PFSK-1 (cell line): ENCODE data around the gene DHDDS.

Experiments used
- FOXP2 ChIP-seq: optimal IDR thresholded peaks from 2 replicates; pipeline ENCODE3; 2011; ENCODE audit warnings: borderline replicate concordance, control low read depth, inconsistent platforms; ENCODE audit not compliant: insufficient read depth; ENCODE audit errors: extremely low read length, extremely low read depth
- POLR2AphosphoS5 ChIP-seq: IDR thresholded peaks from 2 replicates; pipeline ENCODE4 v1.6.1; 2012; ENCODE audit warnings: low read depth, mild to moderate bottlenecking, control low read depth, low read length, moderate library complexity
- REST ChIP-seq, 2 experiments: IDR thresholded peaks; 2 replicates each; pipeline versions ENCODE4 v1.6.1 to v1.8.0; 2011 to 2012; ENCODE audit warnings: low read depth in 2 of 2, low read length in 2 of 2, control low read depth in 1 of 2, inconsistent platforms in 1 of 2, mild to moderate bottlenecking in 1 of 2, moderate library complexity in 1 of 2; ENCODE audit not compliant: insufficient read depth in 1 of 2
- SIN3A ChIP-seq: IDR thresholded peaks from 2 replicates; pipeline ENCODE4 v1.6.1; 2012; ENCODE audit warnings: mild to moderate bottlenecking, low read length, moderate library complexity, borderline replicate concordance; ENCODE audit not compliant: insufficient read depth
- TAF1 ChIP-seq: IDR thresholded peaks from 2 replicates; pipeline ENCODE4 v1.6.1; 2012; ENCODE audit warnings: low read length, control low read depth, borderline replicate concordance; ENCODE audit not compliant: insufficient read depth

The DHDDS gene

GRCh38 chr1:26474818-26475217 lies 42.7 kb downstream of the DHDDS start:
- TF ChIP-seq REST (IDR thresholded peaks at IDR 0.05; ENCODE audit: insufficient read depth in 1 of 2, low read depth in 2 of 2, low read length in 2 of 2) (no peak), TAF1 (no peak), POLR2AphosphoS5 (no peak), FOXP2 (no peak), SIN3A (no peak)

- TF ChIP-seq TAF1 = no peak
- TF ChIP-seq REST (IDR thresholded peaks at IDR 0.05; ENCODE audit: insufficient read depth in 1 of 2, low read depth in 2 of 2, low read length in 2 of 2) = no peak
- TF ChIP-seq SIN3A = no peak
- TF ChIP-seq POLR2AphosphoS5 = no peak
- no peak for TF ChIP-seq FOXP2
Observed at GRCh38 chr1:26475989-26476388, 43.9 kb downstream of the DHDDS start.

GRCh38 chr1:26476958-26477357 lies 44.8 kb downstream of the DHDDS start:
- TF ChIP-seq SIN3A (no peak), REST (IDR thresholded peaks at IDR 0.05; ENCODE audit: insufficient read depth in 1 of 2, low read depth in 2 of 2, low read length in 2 of 2) (no peak), TAF1 (no peak), FOXP2 (no peak), POLR2AphosphoS5 (no peak)

GRCh38 chr1:26477446-26478152 lies 45.5 kb downstream of the DHDDS start:
- TF ChIP-seq REST (IDR thresholded peaks at IDR 0.05; ENCODE audit: insufficient read depth in 1 of 2, low read depth in 2 of 2, low read length in 2 of 2) = no peak

GRCh38 chr1:26478159-26478558 lies 46.0 kb downstream of the DHDDS start:
- TF ChIP-seq POLR2AphosphoS5 = no peak
- TF ChIP-seq REST (IDR thresholded peaks at IDR 0.05; ENCODE audit: insufficient read depth in 1 of 2, low read depth in 2 of 2, low read length in 2 of 2) = no peak
- no peak for TF ChIP-seq TAF1
- TF ChIP-seq FOXP2 = no peak
- TF ChIP-seq SIN3A = no peak
